ENCODE data around the gene DNAJB12.
"Not testable (repeated sequence)": the region's sequence is repeated elsewhere in the genome, so short reads cannot be mapped to it uniquely, and the experiment has no call there.

The DNAJB12 gene

GRCh38 chr10:72330069-72330426, 24.7 kb downstream of the DNAJB12 start:
- DNase-seq: no peak

GRCh38 chr10:72329290-72330068, 25.2 kb downstream of the DNAJB12 start:
- DNase-seq: no peak

- no peak for DNase-seq
Measured at GRCh38 chr10:72328829-72329204, 25.9 kb downstream of the DNAJB12 start.

GRCh38 chr10:72328045-72328828, 26.5 kb downstream of the DNAJB12 start:
- DNase-seq: no peak

GRCh38 chr10:72326665-72327603, 27.8 kb downstream of the DNAJB12 start:
- not testable (repeated sequence) for DNase-seq

GRCh38 chr10:72325243-72326175, 29.2 kb downstream of the DNAJB12 start:
- not testable (repeated sequence) for DNase-seq

GRCh38 chr10:72323771-72324191, 30.9 kb downstream of the DNAJB12 start:
- no peak for DNase-seq

- DNase-seq: no peak
Measured at GRCh38 chr10:72323108-72323749, 31.5 kb downstream of the DNAJB12 start.

GRCh38 chr10:72322280-72323058, 32.2 kb downstream of the DNAJB12 start:
- no peak for DNase-seq

- no peak for DNase-seq
Measured at GRCh38 chr10:72322030-72322279, 32.8 kb downstream of the DNAJB12 start.

- no peak for DNase-seq
Measured at GRCh38 chr10:72321248-72322029, 33.3 kb downstream of the DNAJB12 start.

GRCh38 chr10:72320676-72321247, 34.0 kb downstream of the DNAJB12 start:
- DNase-seq: no peak

GRCh38 chr10:72319416-72320254, 35.1 kb downstream of the DNAJB12 start:
- no peak for DNase-seq

GRCh38 chr10:72318418-72319262, 36.1 kb downstream of the DNAJB12 start:
- DNase-seq: no peak

GRCh38 chr10:72316748-72317435, 37.8 kb downstream of the DNAJB12 start:
- no peak for DNase-seq

- no peak for DNase-seq
Measured at GRCh38 chr10:72316386-72316700, 38.4 kb downstream of the DNAJB12 start.

Data from cerebellar nuclear complex (tissue), 1 donor.